Fibroblast of villous mesenchyme (primary cell): Measurements from ENCODE around the gene MSRB3. TPM values are rescaled to one million over a fixed set of nuclear protein-coding genes. Genes with fewer than 3 reads are reported as not detected.

ENCODE experiments used
- DNase-seq: peaks from one replicate; pipeline ENCODE4 v3.0.0-alpha.2; 2010; ENCODE audit warnings: low read depth
- H3K4me3 ChIP-seq: 2 replicates; pipeline ENCODE4 v1.5.1; 2011; ENCODE audit warnings: low read depth, mild to moderate bottlenecking, low read length
- CTCF ChIP-seq: IDR thresholded peaks from 2 replicates; pipeline ENCODE4 v1.5.1; 2012; ENCODE audit warnings: low read depth, mild to moderate bottlenecking, low read length; ENCODE audit not compliant: insufficient read depth
- total RNA-seq: library from RNA; depleted of rRNA; stranded (reverse); fragments of >200 nt; gene quantifications from 2 replicates; pipeline ENCODE4 v1.2.3, GENCODE V29; 2012

Gene MSRB3
- total RNA-seq, 1 donor: 111 TPM

GRCh38 chr12:65330331-65330730 lies 51.8 kb downstream of the MSRB3 start:
- no peak for TF ChIP-seq CTCF
- no peak overlapping the region for H3K4me3 ChIP-seq
- no peak for DNase-seq

- TF ChIP-seq CTCF: no peak
- no peak overlapping the region for H3K4me3 ChIP-seq
- DNase-seq: no peak
Measured at GRCh38 chr12:65331456-65331855, 53.0 kb downstream of the MSRB3 start.

- DNase-seq: no peak
- no peak for TF ChIP-seq CTCF
- H3K4me3 ChIP-seq: no peak overlapping the region
Measured at GRCh38 chr12:65333649-65334048, 55.2 kb downstream of the MSRB3 start.

- no peak for TF ChIP-seq CTCF
- DNase-seq: peak; percentile 34
- H3K4me3 ChIP-seq: no peak overlapping the region
Measured at GRCh38 chr12:65334521-65334920, 56.0 kb downstream of the MSRB3 start.

GRCh38 chr12:65335021-65335714 lies 56.7 kb downstream of the MSRB3 start:
- H3K4me3 ChIP-seq: peak overlapping the region; percentile 9
- peak; percentile 97 for DNase-seq
- no peak for TF ChIP-seq CTCF

- no peak overlapping the region for H3K4me3 ChIP-seq
- peak; percentile 26 for DNase-seq
- TF ChIP-seq CTCF: no peak
Measured at GRCh38 chr12:65335981-65336380, 57.5 kb downstream of the MSRB3 start.

- DNase-seq: peak; percentile 55
- H3K4me3 ChIP-seq: no peak overlapping the region
- TF ChIP-seq CTCF: no peak
Measured at GRCh38 chr12:65339161-65339560, 60.7 kb downstream of the MSRB3 start.
